Endometrium (tissue), 2 donors: Measurements from ENCODE around the gene CYP39A1.

ENCODE experiments used
- FAIRE-seq: peaks from 2 replicates; lab custom pipeline; 2012; peaks lifted over from hg19 to GRCh38; lab: Jason Lieb, UNC
- donor health status: control.
- donor health status: control.

Gene CYP39A1

GRCh38 chr6:46652603-46653438, at the start of gene CYP39A1, which contains the start of gene SLC25A27:
CYP39A1 (minus strand) TSS chr6:46652818; CDS start chr6:46652582, 236 bp downstream.
SLC25A27 (plus strand) TSS chr6:46652975; CDS start chr6:46653193, 218 bp downstream.
- FAIRE-seq: peak; percentile 90

GRCh38 chr6:46699970-46700369, 47.4 kb upstream of the CYP39A1 start:
- FAIRE-seq: no peak

- FAIRE-seq: no peak
Observed at GRCh38 chr6:46690911-46691451, 38.4 kb upstream of the CYP39A1 start.

GRCh38 chr6:46690141-46690755, 37.6 kb upstream of the CYP39A1 start:
- no peak for FAIRE-seq

GRCh38 chr6:46689657-46690056, 37.0 kb upstream of the CYP39A1 start:
- no peak for FAIRE-seq

GRCh38 chr6:46688966-46689335, 36.3 kb upstream of the CYP39A1 start:
- no peak for FAIRE-seq

- no peak for FAIRE-seq
Observed at GRCh38 chr6:46688117-46688965, 35.7 kb upstream of the CYP39A1 start.

GRCh38 chr6:46687619-46688097, 35.0 kb upstream of the CYP39A1 start, which contains the start of gene TDRD6:
TDRD6 (plus strand) TSS chr6:46687885; CDS start chr6:46688129, 244 bp downstream.
- no peak for FAIRE-seq

GRCh38 chr6:46684771-46685170, 32.2 kb upstream of the CYP39A1 start:
- no peak for FAIRE-seq

- no peak for FAIRE-seq
Observed at GRCh38 chr6:46677314-46677654, 24.7 kb upstream of the CYP39A1 start.

- no peak for FAIRE-seq
Observed at GRCh38 chr6:46676604-46677313, 24.1 kb upstream of the CYP39A1 start.

GRCh38 chr6:46674410-46674809, 21.8 kb upstream of the CYP39A1 start:
- no peak for FAIRE-seq

- no peak for FAIRE-seq
Observed at GRCh38 chr6:46667377-46667776, 14.8 kb upstream of the CYP39A1 start.

GRCh38 chr6:46661483-46661882, 8.9 kb upstream of the CYP39A1 start:
- FAIRE-seq: no peak

GRCh38 chr6:46657642-46658041, 5.0 kb upstream of the CYP39A1 start:
- FAIRE-seq: peak; percentile 26

- no peak for FAIRE-seq
Observed at GRCh38 chr6:46655803-46656202, 3.2 kb upstream of the CYP39A1 start.

- no peak for FAIRE-seq
Observed at GRCh38 chr6:46653439-46654195, 999 bp upstream of the CYP39A1 start.

GRCh38 chr6:46652232-46652602, 401 bp downstream of the CYP39A1 start:
- no peak for FAIRE-seq

- FAIRE-seq: no peak
Observed at GRCh38 chr6:46651816-46652215, 802 bp downstream of the CYP39A1 start.

GRCh38 chr6:46651006-46651405, 1.6 kb downstream of the CYP39A1 start:
- FAIRE-seq: no peak
